Nephron (organoid): ENCODE results near the gene SYNGR3.
"Not testable (repeated sequence)": the region's sequence is repeated elsewhere in the genome, so short reads cannot be mapped to it uniquely, and the experiment has no call there.

Source experiments
- H3K27ac Mint-ChIP-seq, 3 experiments: 2 replicates each; pipeline ENCODE4 v1.8.0; 2020; ENCODE audit warnings: mixed read lengths in 3 of 3, mild to moderate bottlenecking in 2 of 3, moderate library complexity in 1 of 3
- H3K27me3 Mint-ChIP-seq: 2 replicates; pipeline ENCODE4 v1.8.0; 2021; ENCODE audit warnings: low read depth, mild to moderate bottlenecking, moderate library complexity, mixed read lengths
- H3K36me3 Mint-ChIP-seq: 2 replicates; pipeline ENCODE4 v1.8.0; 2020; ENCODE audit warnings: low read depth, mixed read lengths
- H3K4me1 Mint-ChIP-seq: 2 replicates; pipeline ENCODE4 v1.8.0; 2020; ENCODE audit warnings: mixed read lengths
- H3K4me3 Mint-ChIP-seq, 3 experiments: 2 replicates each; pipeline ENCODE4 v1.8.0; 2020; ENCODE audit warnings: mild to moderate bottlenecking in 3 of 3, mixed read lengths in 3 of 3, moderate library complexity in 2 of 3
- H3K9me3 Mint-ChIP-seq: 2 replicates; pipeline ENCODE4 v1.8.0; 2020; ENCODE audit warnings: mixed read lengths
- TF ChIP-seq, protein P1 (sequence below), 3 experiments: fragments of 200-600 bp; sonication (generic); IDR thresholded peaks; one replicate each; pipeline ENCODE4 v1.5.0; 2021; ENCODE audit warnings: antibody characterized with exemption in 3 of 3; ENCODE audit not compliant: unreplicated experiment in 3 of 3

Gene SYNGR3

DNA sequence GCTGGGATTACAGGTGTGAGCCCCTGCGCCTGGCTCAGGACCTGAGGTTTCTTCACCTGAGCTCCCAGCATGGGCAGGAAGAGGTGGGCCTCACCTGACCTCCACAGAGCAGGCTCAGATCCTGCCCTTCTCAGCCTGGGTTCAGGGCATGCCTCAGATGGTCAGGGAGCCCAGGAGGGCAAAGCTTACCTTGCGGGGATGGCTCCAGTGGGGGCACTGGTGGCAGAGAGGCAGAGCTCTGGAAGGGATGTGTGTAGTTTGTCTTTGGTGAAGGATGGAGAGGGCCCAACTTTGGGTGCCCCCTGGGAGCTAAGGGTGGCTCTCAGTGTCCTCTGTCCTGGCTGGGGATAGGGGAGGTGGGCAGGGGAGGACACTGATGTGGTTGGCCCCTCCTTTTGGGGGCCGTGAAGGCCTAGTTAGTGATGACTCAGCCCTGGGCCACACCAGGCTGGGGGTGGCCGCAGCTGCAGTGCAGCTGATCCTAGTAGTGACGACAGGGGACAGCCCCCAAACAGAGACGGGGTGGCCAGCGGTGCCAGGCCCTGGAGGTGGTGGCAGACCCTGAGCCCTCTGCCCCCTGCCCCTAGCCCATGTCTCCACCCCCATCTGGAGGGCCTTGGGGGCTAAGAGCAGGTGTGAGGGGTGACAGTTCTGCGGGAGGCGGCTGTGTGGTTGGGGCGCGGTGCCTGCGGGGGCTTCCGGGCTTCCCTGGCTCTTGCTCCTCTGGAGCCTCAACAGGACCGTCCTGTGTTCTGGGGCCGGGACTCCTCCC, 42.7 kb downstream of the SYNGR3 start:
- Mint-ChIP-seq H3K4me3 (peak overlapping the region in 2 of 3 experiments; percentile 3 to 6), H3K36me3 (peaks cover 4% of the 10 kb centered on the region), H3K27me3 (peaks cover 3% of the 10 kb centered on the region), H3K27ac (peak overlapping the region; percentile 80 to 90 (median 81)), H3K4me1 (peaks cover 19% of the 10 kb centered on the region), H3K9me3 (no peaks in the 10 kb centered on the region)
- TF ChIP-seq, protein P1, sequence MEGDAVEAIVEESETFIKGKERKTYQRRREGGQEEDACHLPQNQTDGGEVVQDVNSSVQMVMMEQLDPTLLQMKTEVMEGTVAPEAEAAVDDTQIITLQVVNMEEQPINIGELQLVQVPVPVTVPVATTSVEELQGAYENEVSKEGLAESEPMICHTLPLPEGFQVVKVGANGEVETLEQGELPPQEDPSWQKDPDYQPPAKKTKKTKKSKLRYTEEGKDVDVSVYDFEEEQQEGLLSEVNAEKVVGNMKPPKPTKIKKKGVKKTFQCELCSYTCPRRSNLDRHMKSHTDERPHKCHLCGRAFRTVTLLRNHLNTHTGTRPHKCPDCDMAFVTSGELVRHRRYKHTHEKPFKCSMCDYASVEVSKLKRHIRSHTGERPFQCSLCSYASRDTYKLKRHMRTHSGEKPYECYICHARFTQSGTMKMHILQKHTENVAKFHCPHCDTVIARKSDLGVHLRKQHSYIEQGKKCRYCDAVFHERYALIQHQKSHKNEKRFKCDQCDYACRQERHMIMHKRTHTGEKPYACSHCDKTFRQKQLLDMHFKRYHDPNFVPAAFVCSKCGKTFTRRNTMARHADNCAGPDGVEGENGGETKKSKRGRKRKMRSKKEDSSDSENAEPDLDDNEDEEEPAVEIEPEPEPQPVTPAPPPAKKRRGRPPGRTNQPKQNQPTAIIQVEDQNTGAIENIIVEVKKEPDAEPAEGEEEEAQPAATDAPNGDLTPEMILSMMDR (IDR thresholded peaks at IDR 0.05; ENCODE audit: unreplicated experiment in 3 of 3): no peak

DNA sequence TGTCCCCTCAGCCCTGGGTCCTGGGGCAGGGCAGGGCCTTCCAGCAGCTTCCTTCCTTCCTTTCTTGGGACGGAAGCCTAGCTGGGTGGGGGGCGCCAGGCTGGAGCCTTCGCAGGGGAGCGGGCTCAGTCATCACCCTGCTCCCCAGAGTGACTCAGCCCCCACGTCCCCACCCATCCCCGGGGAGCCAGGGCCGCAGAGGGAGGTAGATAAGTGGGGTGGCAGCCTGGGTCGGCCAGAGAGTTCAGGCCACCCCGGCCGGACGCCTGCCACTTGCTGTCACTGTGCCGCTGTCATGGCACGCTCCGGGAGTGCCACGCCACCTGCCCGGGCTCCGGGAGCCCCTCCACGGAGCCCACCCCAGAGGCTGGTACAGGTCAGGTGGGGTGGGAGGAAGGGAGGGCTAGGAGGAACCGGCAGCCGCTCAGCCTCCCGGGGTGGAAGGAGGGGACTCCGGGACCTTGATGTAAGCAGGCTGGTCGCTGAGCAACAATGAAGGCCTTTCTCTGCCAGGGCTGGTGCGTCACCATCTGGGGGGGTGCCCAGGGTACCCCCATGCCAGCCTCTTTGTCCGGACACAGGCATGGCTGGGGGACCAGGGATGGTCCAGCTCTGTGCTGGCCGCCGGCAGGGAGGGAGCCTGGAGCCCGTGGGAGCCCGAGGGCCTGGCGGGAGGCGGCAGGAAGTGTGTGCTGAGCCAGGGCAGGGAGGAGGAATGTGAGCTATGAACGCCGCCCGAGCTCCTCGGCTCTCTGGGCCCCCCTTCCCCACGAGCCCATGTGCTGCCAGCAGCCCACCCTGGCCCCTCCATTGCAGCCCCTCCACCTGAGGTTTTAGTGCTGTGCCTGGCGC, 43.5 kb downstream of the SYNGR3 start:
- Mint-ChIP-seq H3K9me3 (no peaks in the 10 kb centered on the region), H3K4me3 (peak overlapping the region; percentile 35 to 56 (median 45)), H3K4me1 (peaks cover 23% of the 10 kb centered on the region), H3K27ac (peak overlapping the region; percentile 86 to 93 (median 91)), H3K36me3 (peaks cover 4% of the 10 kb centered on the region), H3K27me3 (peaks cover 3% of the 10 kb centered on the region)
- TF ChIP-seq, protein P1 (IDR thresholded peaks at IDR 0.05; ENCODE audit: unreplicated experiment in 3 of 3): no peak

DNA sequence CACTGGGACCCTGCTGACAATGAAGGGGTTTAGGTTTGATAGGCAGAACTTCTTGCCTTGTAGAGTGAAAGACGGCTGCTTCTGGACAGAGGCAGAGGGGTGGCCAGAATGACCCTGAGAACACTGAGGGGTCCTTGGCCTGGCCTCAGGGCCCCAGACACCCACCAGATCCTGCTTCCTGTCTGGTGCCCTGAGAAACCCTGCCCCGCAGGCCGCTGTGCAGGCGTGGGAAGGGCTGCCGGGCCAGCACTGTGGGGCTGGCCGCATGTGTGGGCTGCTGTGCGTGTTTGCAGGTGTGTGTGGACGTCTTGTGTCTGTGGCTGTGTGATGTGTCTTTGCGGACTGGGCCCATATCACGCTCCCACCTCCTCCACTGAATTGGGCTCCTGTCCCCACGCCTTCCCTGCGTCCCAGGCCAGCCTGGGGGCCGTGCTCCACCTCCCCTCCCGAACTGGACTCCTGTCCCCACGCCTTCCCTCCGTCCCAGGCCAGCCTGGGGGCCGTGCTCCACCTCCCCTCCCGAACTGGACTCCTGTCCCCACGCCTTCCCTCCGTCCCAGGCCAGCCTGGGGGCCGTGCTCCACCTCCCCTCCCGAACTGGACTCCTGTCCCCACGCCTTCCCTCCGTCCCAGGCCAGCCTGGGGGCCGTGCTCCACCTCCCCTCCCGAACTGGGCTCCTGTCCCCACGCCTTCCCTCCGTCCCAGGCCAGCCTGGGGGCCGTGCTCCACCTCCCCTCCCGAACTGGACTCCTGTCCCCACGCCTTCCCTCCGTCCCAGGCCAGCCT, 44.3 kb downstream of the SYNGR3 start:
- Mint-ChIP-seq H3K4me1 (peaks cover 29% of the 10 kb centered on the region), H3K4me3 (peak overlapping the region; percentile 35 to 56 (median 45)), H3K27ac (peak overlapping the region; percentile 86 to 93 (median 91))
- not testable (repeated sequence) for H3K36me3 Mint-ChIP-seq, H3K27me3 Mint-ChIP-seq, H3K9me3 Mint-ChIP-seq

DNA sequence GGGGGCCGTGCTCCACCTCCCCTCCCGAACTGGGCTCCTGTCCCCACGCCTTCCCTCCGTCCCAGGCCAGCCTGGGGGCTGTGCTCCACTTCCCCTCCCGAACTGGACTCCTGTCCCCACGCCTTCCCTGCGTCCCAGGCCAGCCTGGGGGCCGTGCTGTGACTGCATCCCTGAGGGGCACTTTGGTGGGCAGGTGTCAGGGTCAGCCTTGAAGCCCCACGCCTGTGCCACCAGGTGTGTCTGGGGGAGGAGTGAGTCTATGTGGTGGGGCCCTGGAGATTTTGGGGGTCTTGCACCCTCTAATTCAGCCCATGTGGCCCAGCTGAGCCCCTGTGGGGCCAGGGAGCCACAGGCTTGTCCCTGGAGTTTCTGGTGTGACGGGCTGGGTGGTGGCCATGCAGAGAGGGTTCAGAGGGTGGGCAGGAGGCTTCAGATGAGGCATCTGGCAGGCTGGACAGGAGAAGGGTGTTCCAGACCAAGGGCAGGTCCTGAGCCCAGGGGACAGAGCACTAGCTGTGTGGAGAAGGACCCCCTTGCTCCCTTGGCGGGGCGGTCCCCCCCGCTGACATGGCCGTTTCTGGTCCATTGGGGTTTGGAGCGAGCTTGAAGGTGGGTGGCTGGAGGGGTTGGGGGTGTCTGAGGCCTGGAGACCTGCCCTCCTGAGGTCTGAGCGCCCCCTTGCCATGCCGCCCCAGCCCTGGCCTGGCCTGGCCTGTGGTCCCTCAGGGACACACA, 45.1 kb downstream of the SYNGR3 start:
- H3K27me3 Mint-ChIP-seq: peaks cover 3% of the 10 kb centered on the region
- no peaks in the 10 kb centered on the region for H3K36me3 Mint-ChIP-seq
- H3K4me3 Mint-ChIP-seq: peak overlapping the region in 2 of 3 experiments; percentile 15 to 32
- H3K9me3 Mint-ChIP-seq: no peaks in the 10 kb centered on the region
- peaks cover 32% of the 10 kb centered on the region for H3K4me1 Mint-ChIP-seq
- peak overlapping the region; percentile 78 to 100 (median 94) for H3K27ac Mint-ChIP-seq
- TF ChIP-seq, protein P1 (IDR thresholded peaks at IDR 0.05; ENCODE audit: unreplicated experiment in 3 of 3): no peak

DNA sequence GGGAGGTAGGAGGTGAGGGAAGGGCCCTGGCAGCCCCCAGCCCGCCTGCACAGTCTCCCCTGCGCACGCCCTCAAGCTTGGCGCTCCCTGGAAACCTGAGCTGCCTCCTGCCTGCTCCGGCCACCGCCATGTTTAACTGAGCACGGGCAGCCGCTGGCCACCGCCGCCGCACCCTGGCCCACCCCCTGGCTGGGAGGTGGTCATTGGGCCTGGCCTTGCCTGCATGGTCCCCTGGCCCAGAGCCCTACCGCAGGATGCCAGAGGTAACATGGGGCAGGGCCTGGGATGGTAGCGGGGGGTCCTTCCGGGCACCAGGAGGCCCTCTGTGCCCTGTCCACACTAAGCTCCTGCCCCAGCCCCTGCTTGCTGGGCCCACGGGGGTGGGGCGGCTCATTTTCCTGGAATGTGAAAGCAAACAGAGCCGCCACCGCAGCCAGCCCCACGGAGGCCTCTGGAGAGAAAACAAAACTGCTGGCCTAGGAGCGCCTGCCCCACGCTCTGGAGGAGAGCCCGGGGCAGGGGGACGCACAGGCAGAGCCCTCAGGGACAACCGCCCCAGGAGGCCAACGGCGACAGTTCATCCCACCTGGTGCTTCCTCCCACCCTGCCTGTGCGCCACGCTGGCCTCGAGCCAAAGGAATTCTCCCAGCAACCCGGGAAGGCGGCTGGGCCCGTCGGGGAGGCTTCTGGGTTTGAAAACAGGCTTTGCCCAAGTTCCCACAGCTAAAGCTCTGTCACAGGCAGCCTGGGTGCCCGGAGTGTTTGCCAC, 45.8 kb downstream of the SYNGR3 start:
- Mint-ChIP-seq H3K4me1 (peaks cover 31% of the 10 kb centered on the region), H3K27ac (peak overlapping the region; percentile 76 to 100 (median 78)), H3K9me3 (no peaks in the 10 kb centered on the region), H3K4me3 (peak overlapping the region in 1 of 3 experiments; percentile 6), H3K27me3 (peaks cover 1% of the 10 kb centered on the region), H3K36me3 (no peaks in the 10 kb centered on the region)
- TF ChIP-seq, protein P1 (IDR thresholded peaks at IDR 0.05; ENCODE audit: unreplicated experiment in 3 of 3): no peak
